Progenitor cell of endocrine pancreas (in vitro differentiated cells): ENCODE data around the gene GATA1. TPM values are rescaled to one million over a fixed set of nuclear protein-coding genes. Genes with fewer than 3 reads are reported as not detected.

ENCODE experiments used
- DNase-seq: peaks from one replicate; pipeline ENCODE4 v3.0.0; 2021; ENCODE audit warnings: low spot score; ENCODE audit not compliant: unreplicated experiment
- H3K27ac Mint-ChIP-seq: 2 replicates; pipeline ENCODE4 v1.8.0; 2021; ENCODE audit warnings: mild to moderate bottlenecking, moderate library complexity, mixed read lengths
- H3K27me3 Mint-ChIP-seq: 2 replicates; pipeline ENCODE4 v1.8.0; 2021; ENCODE audit warnings: mixed read lengths
- H3K36me3 Mint-ChIP-seq: 2 replicates; pipeline ENCODE4 v1.8.0; 2022; ENCODE audit warnings: mixed read lengths; ENCODE audit not compliant: insufficient read depth
- H3K4me1 Mint-ChIP-seq: 2 replicates; pipeline ENCODE4 v1.8.0; 2021; ENCODE audit warnings: low read depth, mixed read lengths
- H3K4me3 Mint-ChIP-seq: 2 replicates; pipeline ENCODE4 v1.8.0; 2021; ENCODE audit warnings: low read depth, mild to moderate bottlenecking, moderate library complexity, mixed read lengths
- H3K9me3 Mint-ChIP-seq: 2 replicates; pipeline ENCODE4 v1.8.0; 2021; ENCODE audit warnings: low read depth, mixed read lengths
- CTCF ChIP-seq: fragments of 200-600 bp; sonication (generic); IDR thresholded peaks from one replicate; pipeline ENCODE4 v1.5.0; 2021; ENCODE audit warnings: antibody characterized with exemption, mild to moderate bottlenecking; ENCODE audit not compliant: unreplicated experiment
- total RNA-seq: library from RNA; stranded (reverse); gene quantifications from 2 replicates; pipeline ENCODE4 v1.2.1, GENCODE V29; 2021

The GATA1 gene
- total RNA-seq, 1 donor from 2014 or later = not detected

GRCh38 chrX:48800574-48801279 is 14.3 kb downstream of the GATA1 start:
- H3K27me3 Mint-ChIP-seq = no peaks in the 10 kb centered on the region
- H3K4me3 Mint-ChIP-seq = peak overlapping the region; percentile 90
- no peak for TF ChIP-seq CTCF
- H3K27ac Mint-ChIP-seq = peak overlapping the region; percentile 99
- no peak for DNase-seq
- H3K9me3 Mint-ChIP-seq = peaks cover 17% of the 10 kb centered on the region
- H3K4me1 Mint-ChIP-seq = peaks cover 5% of the 10 kb centered on the region
- H3K36me3 Mint-ChIP-seq = peaks cover 9% of the 10 kb centered on the region

- peaks cover 11% of the 10 kb centered on the region for H3K36me3 Mint-ChIP-seq
- TF ChIP-seq CTCF = no peak
- DNase-seq = peak; percentile 84
Observed at GRCh38 chrX:48801280-48802088, 15.1 kb downstream of the GATA1 start, which contains the start of gene HDAC6. Gene HDAC6, plus strand, starts transcription at chrX:48802067. Its CDS starts 626 bp downstream, at chrX:48802693.

GRCh38 chrX:48802089-48802904 is 15.9 kb downstream of the GATA1 start:
- peaks cover 18% of the 10 kb centered on the region for H3K9me3 Mint-ChIP-seq
- peaks cover 5% of the 10 kb centered on the region for H3K4me1 Mint-ChIP-seq
- peak overlapping the region; percentile 90 for H3K4me3 Mint-ChIP-seq
- peak; percentile 61 for DNase-seq
- H3K27ac Mint-ChIP-seq = peak overlapping the region; percentile 99
- no peaks in the 10 kb centered on the region for H3K27me3 Mint-ChIP-seq
- no peak for TF ChIP-seq CTCF
- H3K36me3 Mint-ChIP-seq = peaks cover 13% of the 10 kb centered on the region

More at GRCh38 chrX:48801280-48802088, 15.1 kb downstream of the GATA1 start, which contains the start of gene HDAC6:
- Mint-ChIP-seq H3K27ac (peak within 1 kb of the TSS; percentile 99), H3K27me3 (no peaks in the 10 kb centered on the region), H3K4me3 (peak within 1 kb of the TSS; percentile 90), H3K9me3 (peaks cover 14% of the 10 kb centered on the region), H3K4me1 (peaks cover 5% of the 10 kb centered on the region)

GRCh38 chrX:48802905-48803200 is 16.5 kb downstream of the GATA1 start:
- TF ChIP-seq CTCF = no peak
- peaks cover 13% of the 10 kb centered on the region for H3K36me3 Mint-ChIP-seq
- H3K4me1 Mint-ChIP-seq = peaks cover 5% of the 10 kb centered on the region
- H3K27me3 Mint-ChIP-seq = no peaks in the 10 kb centered on the region
- peak overlapping the region; percentile 90 for H3K4me3 Mint-ChIP-seq
- peak overlapping the region; percentile 99 for H3K27ac Mint-ChIP-seq
- H3K9me3 Mint-ChIP-seq = peaks cover 18% of the 10 kb centered on the region
- DNase-seq = no peak

GRCh38 chrX:48806081-48806480 is 19.7 kb downstream of the GATA1 start:
- Mint-ChIP-seq H3K9me3 (peaks cover 18% of the 10 kb centered on the region), H3K4me1 (peaks cover 2% of the 10 kb centered on the region), H3K27me3 (no peaks in the 10 kb centered on the region), H3K4me3 (no peak overlapping the region), H3K27ac (no peak overlapping the region), H3K36me3 (peaks cover 15% of the 10 kb centered on the region)
- DNase-seq = no peak
- no peak for TF ChIP-seq CTCF
